GM19468 (cell line): ENCODE results near the gene ADGRA3.
A peak's percentile ranks its signal among the peaks of the same experiment; 100 is the strongest.

Experiments used
- ATAC-seq: cut with Tn5 transposase; IDR thresholded peaks from one replicate; pipeline ENCODE4 v1.9.1; 2021; ENCODE audit warnings: mild to moderate bottlenecking, moderate library complexity, moderate number of reproducible peaks; ENCODE audit not compliant: unreplicated experiment; ENCODE audit errors: extremely low read depth

ADGRA3 gene

DNA sequence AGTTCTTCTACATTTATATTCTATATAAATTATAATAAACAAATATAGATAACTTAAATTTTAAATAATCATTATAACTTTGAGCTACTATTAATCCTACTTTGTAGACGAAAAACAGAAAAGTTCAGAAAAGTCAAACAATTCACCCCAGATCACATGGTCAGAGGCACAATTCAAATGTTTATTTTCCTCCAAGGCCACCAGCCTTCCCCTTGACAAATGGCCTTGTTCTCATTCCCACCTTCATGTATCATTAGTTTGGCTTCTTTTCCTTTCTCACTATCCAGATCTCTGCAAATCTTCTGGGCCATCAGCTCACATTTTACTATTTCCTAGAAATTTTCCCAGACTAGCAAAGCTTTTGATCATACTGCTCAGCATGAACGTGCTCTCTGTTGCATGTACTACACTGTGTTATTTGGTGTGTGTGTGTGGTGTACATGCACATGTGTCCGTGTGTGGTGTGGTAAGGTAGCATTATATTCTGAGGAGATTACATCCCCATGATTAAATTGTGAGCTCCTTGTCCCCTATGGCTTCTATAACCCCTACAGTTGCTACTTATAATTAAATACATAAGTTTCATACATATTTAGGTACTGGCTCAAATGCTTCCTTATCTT, 61.5 kb downstream of the ADGRA3 start:
- ATAC-seq = no peak

DNA sequence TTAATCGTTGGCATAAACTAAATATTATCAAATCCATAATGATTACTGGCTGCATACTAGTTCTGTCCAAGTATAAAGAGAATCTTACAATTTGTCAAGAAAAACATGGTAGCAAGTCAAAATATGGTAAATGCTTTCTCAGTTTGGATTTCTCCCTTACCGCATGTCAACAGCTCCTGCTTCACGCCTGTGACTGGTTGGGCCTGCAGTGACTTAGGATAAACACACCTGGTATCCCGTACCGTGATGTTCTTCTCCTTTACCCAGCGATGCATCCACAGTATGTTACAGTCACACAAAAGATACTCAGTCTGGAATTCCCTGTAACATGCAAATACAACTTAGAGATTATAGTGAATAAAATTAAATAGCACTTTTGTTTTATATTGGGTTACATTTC, 71.1 kb downstream of the ADGRA3 start:
- ATAC-seq = no peak

DNA sequence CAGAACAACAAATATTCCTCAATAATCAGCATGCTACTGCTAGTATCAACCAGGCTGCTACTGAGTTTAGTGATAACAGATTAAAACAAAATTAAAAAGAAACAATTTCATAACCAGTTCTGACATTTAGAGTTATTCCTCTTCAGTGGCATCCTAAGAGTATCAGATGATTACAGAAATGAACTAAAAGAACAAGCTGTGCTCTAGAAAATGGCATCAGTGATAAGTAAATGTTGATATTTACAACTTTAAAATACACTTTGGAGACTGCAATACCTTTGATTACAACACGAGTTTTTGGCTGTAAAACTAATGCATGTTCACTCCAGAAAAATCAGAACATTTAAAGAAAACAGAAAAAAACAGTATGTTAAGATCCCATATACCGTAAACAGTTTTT, 72.9 kb downstream of the ADGRA3 start:
- no peak for ATAC-seq

DNA sequence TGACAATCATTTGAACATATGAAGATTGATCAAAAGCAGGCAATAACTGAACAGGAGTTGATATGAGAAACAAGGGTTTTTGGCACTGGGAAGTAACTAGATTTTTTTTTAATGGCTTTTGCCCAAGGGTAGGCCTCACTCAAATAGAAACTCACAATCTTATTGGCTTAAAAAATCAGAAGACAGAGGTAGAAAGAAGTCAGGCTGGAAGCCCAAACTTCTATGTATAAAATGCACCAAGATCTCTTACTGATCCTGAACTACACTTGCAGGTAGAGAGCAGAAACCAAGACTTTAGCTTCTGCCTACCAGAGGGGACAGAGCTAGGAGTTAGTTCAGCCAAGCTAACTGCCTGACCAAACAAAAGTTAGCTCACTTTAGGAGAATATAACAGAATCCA, 74.9 kb downstream of the ADGRA3 start:
- no peak for ATAC-seq

- no peak for ATAC-seq
These were observed 75.9 kb downstream of the ADGRA3 start for GRCh38 chr4:22439947-22440346.

GRCh38 chr4:22435652-22436051, 80.2 kb downstream of the ADGRA3 start:
- ATAC-seq = no peak

- ATAC-seq = no peak
These were observed 81.0 kb downstream of the ADGRA3 start for GRCh38 chr4:22434895-22435294.

- ATAC-seq = no peak
These were observed 85.2 kb downstream of the ADGRA3 start for GRCh38 chr4:22430626-22431025.

DNA sequence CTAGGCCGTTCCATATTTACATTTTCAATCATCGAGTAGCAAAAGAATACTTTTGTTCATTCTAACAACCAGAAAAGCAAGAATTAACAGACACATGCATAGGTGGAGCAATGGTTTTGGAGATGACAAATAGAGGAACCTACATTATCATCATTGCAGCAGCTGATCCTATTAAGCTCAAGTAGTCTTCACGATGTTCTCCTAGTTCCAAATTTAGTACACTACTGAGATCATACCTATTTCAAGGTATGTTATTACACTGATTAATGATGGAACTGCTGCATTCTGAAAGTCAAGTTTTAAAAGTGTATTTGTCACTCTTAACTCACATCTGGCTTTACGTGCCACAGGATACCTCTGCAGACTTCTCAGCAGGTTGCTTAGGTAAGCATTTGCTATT, 87.4 kb downstream of the ADGRA3 start:
- no peak for ATAC-seq

DNA sequence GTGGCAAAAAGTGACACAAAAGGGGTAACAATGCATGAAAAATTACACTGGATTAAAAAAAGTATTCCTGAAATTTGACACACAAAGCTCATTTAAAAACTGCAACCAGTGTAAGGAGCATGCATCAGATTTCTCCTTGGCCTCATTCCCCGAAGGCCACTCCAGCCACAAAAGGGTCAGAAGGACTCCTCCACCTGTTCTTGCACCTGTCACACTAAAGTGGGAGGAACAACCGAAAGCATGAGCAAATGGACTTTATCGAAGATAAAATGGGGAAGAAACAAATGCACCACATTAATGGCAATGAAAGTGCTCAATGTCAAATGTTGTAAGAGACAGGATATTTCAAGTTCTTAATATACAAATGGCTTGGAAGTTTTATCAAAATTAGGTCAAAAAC, 88.2 kb downstream of the ADGRA3 start:
- ATAC-seq = no peak

- no peak for ATAC-seq
These were observed 95.6 kb downstream of the ADGRA3 start for GRCh38 chr4:22420291-22420690.

- no peak for ATAC-seq
These were observed 98.5 kb downstream of the ADGRA3 start for GRCh38 chr4:22417408-22417807.

GRCh38 chr4:22416403-22416802, 99.5 kb downstream of the ADGRA3 start:
- no peak for ATAC-seq

GRCh38 chr4:22414833-22415232, 101.0 kb downstream of the ADGRA3 start:
- ATAC-seq = no peak

DNA sequence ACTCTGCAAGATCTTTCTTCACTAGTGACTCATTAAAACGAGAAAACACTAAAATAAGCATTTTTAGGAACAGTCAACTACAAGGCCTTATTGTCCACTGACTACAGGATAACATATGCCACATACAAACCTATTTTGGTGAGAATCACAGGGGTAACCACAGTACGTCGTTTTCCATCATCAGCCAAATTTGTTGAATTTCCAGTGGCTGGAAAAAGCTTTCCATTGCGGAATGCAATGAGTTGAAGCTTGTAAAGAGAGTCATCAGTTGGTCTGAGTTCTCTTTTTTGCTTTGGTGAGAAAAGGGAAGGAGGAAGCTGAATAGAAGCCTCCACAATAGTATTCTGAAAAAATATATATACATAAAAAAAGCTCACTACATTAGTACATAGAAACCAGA, 102.4 kb downstream of the ADGRA3 start:
- ATAC-seq = no peak

GRCh38 chr4:22412013-22412412, 103.9 kb downstream of the ADGRA3 start:
- no peak for ATAC-seq

DNA sequence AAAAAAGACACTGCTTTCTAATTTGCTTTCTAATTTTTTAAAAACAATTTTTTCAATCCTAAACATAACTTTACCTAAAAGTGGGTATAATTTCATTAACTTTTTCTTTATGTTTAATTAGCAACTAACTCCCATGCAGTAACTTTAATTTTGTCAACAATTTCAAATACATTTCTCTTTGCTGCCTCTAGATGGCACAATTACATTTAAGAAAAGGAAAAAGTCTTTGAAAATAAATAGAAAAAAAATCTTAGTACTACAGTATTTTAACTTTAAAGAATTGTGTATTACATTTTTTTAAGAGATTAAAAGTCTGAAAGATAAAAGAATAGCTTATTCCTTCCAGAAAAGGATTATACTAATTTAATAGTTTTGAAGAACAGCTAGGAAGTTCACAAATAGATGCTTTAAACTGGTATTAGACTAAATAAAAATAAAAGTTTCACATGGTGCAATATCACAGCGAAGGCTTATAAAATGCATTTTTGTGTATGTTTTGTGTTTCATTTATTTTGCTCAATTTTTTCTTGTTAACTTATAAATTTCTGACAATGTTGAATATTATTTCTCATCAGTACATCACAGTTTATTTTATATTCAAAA, 105.1 kb downstream of the ADGRA3 start:
- no peak for ATAC-seq

- ATAC-seq = no peak
These were observed 107.4 kb downstream of the ADGRA3 start for GRCh38 chr4:22408474-22408873.

DNA sequence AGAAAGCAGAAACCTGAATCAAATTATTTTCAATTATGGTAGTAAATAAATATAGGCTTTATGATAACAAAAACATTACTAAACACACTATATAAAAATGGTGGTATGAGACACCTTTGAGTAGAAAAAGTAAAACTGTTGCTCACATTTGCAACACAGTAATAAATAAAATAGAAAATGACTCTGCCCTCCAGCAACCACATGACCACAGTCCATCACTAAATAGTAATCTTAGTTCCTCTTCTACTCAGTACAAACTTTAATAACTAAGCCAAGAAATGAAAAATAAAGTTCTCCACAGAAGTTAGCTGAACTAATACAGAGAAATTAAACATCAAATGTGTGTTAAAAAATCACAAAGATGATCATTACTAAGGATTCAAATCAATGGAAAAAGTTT, 108.5 kb downstream of the ADGRA3 start:
- no peak for ATAC-seq

- ATAC-seq = no peak
These were observed 117.2 kb downstream of the ADGRA3 start for GRCh38 chr4:22398671-22399070.

DNA sequence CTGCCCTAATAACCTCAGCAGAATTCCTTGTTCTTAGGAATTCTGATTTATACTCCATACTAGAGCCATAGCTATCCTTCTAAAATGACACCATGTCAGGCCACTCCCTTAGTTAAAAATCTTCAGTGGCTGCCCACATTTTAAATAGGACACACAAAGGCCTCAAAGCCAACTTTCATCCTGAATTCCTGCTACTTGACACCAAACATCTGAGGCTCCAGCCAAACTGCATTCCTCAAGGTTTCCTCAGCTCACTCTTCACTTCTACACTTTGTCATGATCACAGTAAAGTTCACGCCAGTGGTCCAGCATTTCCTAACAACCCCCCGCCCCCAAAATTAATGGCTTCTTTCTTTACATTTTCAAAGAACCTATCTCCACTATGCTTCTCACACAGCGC, 124.3 kb downstream of the ADGRA3 start:
- ATAC-seq = no peak

DNA sequence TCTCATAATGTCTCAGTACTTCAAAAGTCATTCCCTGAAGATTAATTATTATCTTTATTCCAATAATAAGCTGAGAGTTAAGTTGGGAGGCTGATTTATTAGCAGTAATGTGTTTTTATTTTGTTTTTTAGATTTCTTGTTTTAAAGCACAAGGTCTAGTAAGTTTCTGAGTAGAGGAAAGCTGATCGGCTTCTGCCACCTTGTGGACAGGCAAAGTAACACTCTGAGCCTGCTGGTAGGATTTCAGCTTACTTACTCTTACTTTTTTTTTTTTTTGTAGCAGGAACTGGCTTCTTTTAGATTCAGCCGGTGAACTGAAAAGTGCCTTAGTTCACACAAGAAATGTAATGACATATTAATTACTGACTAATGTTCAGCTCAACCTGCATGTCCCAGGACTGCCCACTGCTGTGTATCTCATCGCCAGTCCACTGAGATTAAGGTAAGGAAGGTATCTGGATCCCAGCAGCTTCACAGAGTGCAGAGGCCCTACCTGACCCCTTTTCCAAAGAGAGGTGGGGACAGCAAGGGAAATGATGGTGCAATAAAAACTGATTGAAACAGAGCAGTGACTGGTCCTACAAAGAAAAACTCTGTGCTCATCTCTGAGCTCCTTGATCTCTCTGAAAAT, 126.5 kb downstream of the ADGRA3 start:
- ATAC-seq = peak; percentile 51
